Stimulated activated CD4-positive, alpha-beta T cell treated with anti-CD3 and anti-CD28 coated beads, Interleukin-4, amount 100 ng/mL, for 1 hour (primary cell): ENCODE data around the gene CCDC178.

Experiments
- DNase-seq: peaks from one replicate; pipeline ENCODE4 v3.0.0-alpha.2; 2020

The CCDC178 gene

GRCh38 chr18:32907648-32908423, 532.7 kb downstream of the CCDC178 start:
- DNase-seq = no peak

- DNase-seq = no peak
Observed at GRCh38 chr18:32907311-32907585, 533.3 kb downstream of the CCDC178 start.

GRCh38 chr18:32906506-32907310, 533.8 kb downstream of the CCDC178 start:
- no peak for DNase-seq

GRCh38 chr18:32905651-32906050, 534.9 kb downstream of the CCDC178 start:
- no peak for DNase-seq

- no peak for DNase-seq
Observed at GRCh38 chr18:32902568-32903330, 537.8 kb downstream of the CCDC178 start.

GRCh38 chr18:32899819-32900218, 540.7 kb downstream of the CCDC178 start:
- no peak for DNase-seq

- no peak for DNase-seq
Observed at GRCh38 chr18:32896776-32897547, 543.6 kb downstream of the CCDC178 start.

- DNase-seq = no peak
Observed at GRCh38 chr18:32893915-32894314, 546.6 kb downstream of the CCDC178 start.

- no peak for DNase-seq
Observed at GRCh38 chr18:32891797-32892196, 548.7 kb downstream of the CCDC178 start.

- DNase-seq = no peak
Observed at GRCh38 chr18:32891130-32891529, 549.4 kb downstream of the CCDC178 start.

- DNase-seq = no peak
Observed at GRCh38 chr18:32889615-32890593, 550.6 kb downstream of the CCDC178 start.

- DNase-seq = no peak
Observed at GRCh38 chr18:32888306-32888705, 552.2 kb downstream of the CCDC178 start.
